AG04449 (cell line): ENCODE data around the gene ARL6IP4.

Experiments used
- CTCF ChIA-PET: fragments of 350-600 bp; formaldehyde crosslinking; extraction: SDS; loops from one replicate; lab custom pipeline; 2021; ENCODE audit warnings: antibody characterized with exemption; lab: Yijun Ruan, JAX
- POLR2A ChIA-PET: fragments of 400-600, 350-600 bp; formaldehyde crosslinking; extraction: SDS; loops from one replicate; lab custom pipeline; 2020; ENCODE audit warnings: antibody characterized with exemption, inconsistent platforms; lab: Yijun Ruan, JAX
- DNase-seq: peaks from one replicate; pipeline ENCODE4 v3.0.0-alpha.2; 2010; ENCODE audit warnings: low read depth, low spot score
- H3K4me3 ChIP-seq: 2 replicates; pipeline ENCODE4 v1.5.1; 2011; ENCODE audit warnings: low read depth, mild to moderate bottlenecking, control low read depth, low read length
- CTCF ChIP-seq: IDR thresholded peaks from one replicate; pipeline ENCODE4 v1.5.1; 2011; ENCODE audit warnings: mild to moderate bottlenecking, moderate library complexity, low read length, control low read depth, inconsistent platforms; ENCODE audit not compliant: insufficient read depth; ENCODE audit errors: missing control alignments

The ARL6IP4 gene

DNA sequence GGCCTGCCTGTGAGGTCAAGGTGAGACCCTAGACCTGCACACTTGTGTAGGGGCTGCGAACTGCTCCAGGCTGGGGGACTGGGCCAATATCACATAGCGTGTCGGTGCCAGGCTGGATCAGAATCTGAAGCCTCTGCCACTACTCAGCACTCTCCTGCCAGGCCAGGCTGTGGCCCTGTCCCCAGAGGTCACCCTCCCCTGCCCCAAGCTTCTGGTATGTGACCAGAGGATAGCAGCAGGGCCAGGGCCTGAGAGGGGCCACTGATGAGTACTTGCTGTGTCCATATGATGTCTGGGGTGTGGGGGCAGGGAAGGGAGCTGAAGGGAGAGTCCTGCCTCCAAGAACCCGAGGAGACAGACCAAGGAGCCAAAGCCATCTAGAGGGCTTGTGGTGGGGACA, 17.8 kb downstream of the ARL6IP4 start:
- no peak for TF ChIP-seq CTCF
- DNase-seq, result no peak
- no peak overlapping the region for H3K4me3 ChIP-seq
- ChIA-PET POLR2A (no interaction called here), CTCF (no interaction called here)

- ChIA-PET POLR2A (no interaction called here), CTCF (interaction anchor here (1.0 kb wide), 1 partner anchor 45 kb away, joined by 4 read pairs; no protein-coding TSS in a partner anchor)
- no peak for DNase-seq
- TF ChIP-seq CTCF, result no peak
- no peak overlapping the region for H3K4me3 ChIP-seq
These were observed 18.9 kb downstream of the ARL6IP4 start for GRCh38 chr12:122999196-122999946.

- POLR2A ChIA-PET, result no interaction called here
- CTCF ChIA-PET, result interaction anchor here (1.0 to 1.1 kb wide), 2 partner anchors 44 to 237 kb away, joined by 3 to 4 read pairs; no protein-coding TSS in a partner anchor
These were observed 19.5 kb downstream of the ARL6IP4 start for GRCh38 chr12:122999986-123000420.

DNA sequence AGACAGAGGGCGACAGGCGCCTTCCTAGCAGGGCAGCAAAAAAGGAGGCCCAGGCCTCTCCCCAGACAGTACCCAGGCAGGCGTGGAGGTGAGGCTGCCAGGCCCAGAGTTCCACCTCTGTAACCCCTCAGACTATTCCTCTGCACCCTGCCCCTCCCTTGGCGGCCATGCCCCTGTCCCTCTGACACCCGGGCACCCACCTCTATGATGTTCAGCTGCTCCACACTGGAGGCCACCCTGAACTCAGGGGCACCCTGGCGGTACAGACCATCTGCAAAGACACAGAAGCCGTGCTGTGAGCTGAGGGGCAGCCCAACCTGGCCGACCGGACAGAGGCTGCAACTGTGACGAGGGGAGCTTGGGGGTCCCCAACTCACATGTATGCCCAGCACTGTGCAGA, 20.1 kb downstream of the ARL6IP4 start:
- POLR2A ChIA-PET, result no interaction called here
- CTCF ChIA-PET, result interaction anchor here (1.1 kb wide), 1 partner anchor 237 kb away, joined by 3 read pairs; no protein-coding TSS in a partner anchor
- no peak for TF ChIP-seq CTCF
- DNase-seq, result no peak
- H3K4me3 ChIP-seq, result no peak overlapping the region

More at GRCh38 chr12:122999986-123000420, 19.5 kb downstream of the ARL6IP4 start:
- no peak for TF ChIP-seq CTCF
- no peak for DNase-seq
- H3K4me3 ChIP-seq, result no peak overlapping the region

- ChIA-PET POLR2A (interaction anchor here (0.9 kb wide), 1 partner anchor 149 kb away, joined by 3 read pairs; the partner anchor contains the start of gene PITPNM2), CTCF (no interaction called here)
- H3K4me3 ChIP-seq, result no peak overlapping the region
- no peak for DNase-seq
- no peak for TF ChIP-seq CTCF
These were observed 21.0 kb downstream of the ARL6IP4 start for GRCh38 chr12:123001464-123001863.

DNA sequence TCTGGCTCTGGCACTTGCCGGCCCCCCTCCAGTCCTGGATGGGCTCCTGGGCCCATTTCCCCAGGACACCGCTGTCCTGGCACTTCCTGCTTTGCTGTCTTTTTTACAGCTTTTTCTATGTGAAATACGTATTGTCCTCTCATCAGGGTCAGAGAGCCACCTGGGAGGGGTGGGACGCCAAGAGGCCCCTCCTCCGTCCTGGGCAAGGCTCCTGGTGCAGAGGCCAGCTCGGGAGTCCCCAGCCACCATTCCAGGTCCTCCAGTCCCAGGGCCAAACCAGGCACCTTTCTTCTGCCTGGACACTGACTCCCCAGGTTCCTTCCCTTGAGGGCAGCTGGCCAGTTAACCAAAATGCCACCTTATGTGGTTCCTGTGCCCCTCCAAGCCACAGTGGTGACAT, 22.8 kb downstream of the ARL6IP4 start:
- ChIA-PET CTCF (interaction anchor here (0.7 kb wide), 1 partner anchor 209 kb away, joined by 3 read pairs; no protein-coding TSS in a partner anchor), POLR2A (no interaction called here)
- DNase-seq, result no peak
- no peak overlapping the region for H3K4me3 ChIP-seq
- no peak for TF ChIP-seq CTCF
